Keratinocyte (primary cell): ENCODE data around the gene LDAH. TPM values are rescaled to one million over a fixed set of nuclear protein-coding genes. Genes with fewer than 3 reads are reported as not detected.

Experiments used
- DNase-seq: peaks from one replicate; pipeline ENCODE4 v3.0.0-alpha.2; 2011; ENCODE audit warnings: low read depth, missing footprints, low spot score
- FAIRE-seq: peaks from 2 replicates; lab custom pipeline; 2011; peaks lifted over from hg19 to GRCh38; lab: Jason Lieb, UNC
- H2AFZ ChIP-seq: 2 replicates; pipeline ENCODE4 v1.6.0; 2012; ENCODE audit warnings: low read length, control low read depth, inconsistent platforms; ENCODE audit not compliant: control insufficient read depth
- H3K27ac ChIP-seq: 2 replicates; pipeline ENCODE4 v1.5.1; 2011; ENCODE audit warnings: low read length; ENCODE audit not compliant: control insufficient read depth, insufficient read depth
- H3K27me3 ChIP-seq: 3 replicates; pipeline ENCODE4 v1.6.0; 2011; ENCODE audit warnings: low read length; ENCODE audit not compliant: control insufficient read depth, insufficient read depth; ENCODE audit errors: extremely low read depth
- H3K36me3 ChIP-seq, 2 experiments: 2 replicates in 1 of 2; 3 replicates in 1 of 2; pipeline ENCODE4 v1.5.1; 2011; ENCODE audit warnings: low read length in 2 of 2, mild to moderate bottlenecking in 1 of 2; ENCODE audit not compliant: control insufficient read depth in 2 of 2, insufficient read depth in 2 of 2; ENCODE audit errors: extremely low read depth in 1 of 2
- H3K4me1 ChIP-seq: 3 replicates; pipeline ENCODE4 v1.5.1; 2011; ENCODE audit warnings: low read length; ENCODE audit not compliant: control insufficient read depth, insufficient read depth; ENCODE audit errors: extremely low read depth
- H3K4me2 ChIP-seq: 3 replicates; pipeline ENCODE4 v1.6.0; 2011; ENCODE audit warnings: low read depth, low read length; ENCODE audit not compliant: control insufficient read depth, insufficient read depth; ENCODE audit errors: extremely low read depth
- H3K4me3 ChIP-seq, 3 experiments: fragments of 200-600 bp in 1 of 3; sonication (generic) in 1 of 3; 2 replicates in 2 of 3; 3 replicates in 1 of 3; pipeline ENCODE4 v1.5.1; 2011 to 2016; ENCODE audit warnings: low read length in 3 of 3, mild to moderate bottlenecking in 3 of 3, control low read depth in 2 of 3, inconsistent platforms in 1 of 3, low read depth in 1 of 3, mixed read lengths in 1 of 3, mixed run types in 1 of 3, moderate library complexity in 1 of 3; ENCODE audit not compliant: control insufficient read depth in 2 of 3, insufficient read depth in 2 of 3; ENCODE audit errors: extremely low read depth in 1 of 3
- H3K79me2 ChIP-seq: 2 replicates; pipeline ENCODE4 v1.6.0; 2012; ENCODE audit warnings: low read length; ENCODE audit not compliant: control insufficient read depth, insufficient read depth
- H3K9ac ChIP-seq: 3 replicates; pipeline ENCODE4 v1.6.0; 2011; ENCODE audit warnings: low read length; ENCODE audit not compliant: control insufficient read depth, insufficient read depth; ENCODE audit errors: extremely low read depth
- H3K9me1 ChIP-seq: 3 replicates; pipeline ENCODE4 v1.6.0; 2011; ENCODE audit warnings: low read length; ENCODE audit not compliant: control insufficient read depth, insufficient read depth; ENCODE audit errors: extremely low read depth
- H3K9me3 ChIP-seq: 2 replicates; pipeline ENCODE4 v1.5.1; 2012; ENCODE audit warnings: low read depth, low read length; ENCODE audit not compliant: control insufficient read depth
- H4K20me1 ChIP-seq: 3 replicates; pipeline ENCODE4 v1.6.0; 2011; ENCODE audit warnings: low read length; ENCODE audit not compliant: control insufficient read depth, insufficient read depth; ENCODE audit errors: extremely low read depth
- CTCF ChIP-seq, 3 experiments: IDR thresholded peaks in 1 of 3; conservative IDR thresholded peaks in 1 of 3; optimal IDR thresholded peaks in 1 of 3; 2 replicates in 2 of 3; 3 replicates in 1 of 3; pipeline versions ENCODE3 to v1.5.1; 2011; ENCODE audit warnings: low read length in 3 of 3, mild to moderate bottlenecking in 3 of 3, moderate library complexity in 2 of 3, control low read depth in 1 of 3, inconsistent platforms in 1 of 3; ENCODE audit not compliant: insufficient read depth in 2 of 3; ENCODE audit errors: extremely low read depth in 1 of 3
- EZH2 ChIP-seq: IDR thresholded peaks from one replicate; pipeline ENCODE4 v1.6.1; 2012; ENCODE audit warnings: inconsistent platforms, mild to moderate bottlenecking, low read length, moderate library complexity
- dilution Hi-C: fragments of 300-500 bp; cut with MboI; formaldehyde crosslinking; loops from one replicate; pipeline ENCODE4 v1.7.0; 2020; ENCODE audit warnings: low sequenced_read_pairs; ENCODE audit not compliant: extremely low pct_ligation_motif_present
- polyA plus RNA-seq, 5 experiments: library from polyadenylated mRNA; depleted of rRNA in 3 of 5; stranded (reverse) in 3 of 5; stranded (forward) in 1 of 5; unstranded in 1 of 5; fragments of >200 nt; gene quantifications; 1 replicate in 1 of 5; 2 replicates in 3 of 5; 3 replicates in 1 of 5; pipeline versions ENCODE4 v1.2.1 to v1.2.3, GENCODE V29; 2011 to 2012; ENCODE audit warnings: missing spikeins in 2 of 5, low read depth in 1 of 5, low replicate concordance in 1 of 5

The LDAH gene
- polyA plus RNA-seq, 1 donor (not counting 4 experiments of a cell fraction or from before 2014, with no cell fraction given): 22.7 TPM

GRCh38 chr2:20654535-20654813, 168.4 kb downstream of the LDAH start:
- peaks cover 14% of the 10 kb centered on the region for H3K4me1 ChIP-seq
- H3K27me3 ChIP-seq: peaks cover 4% of the 10 kb centered on the region
- TF ChIP-seq CTCF (optimal IDR thresholded peaks at IDR 0.05 in 1 of 3, IDR thresholded peaks at IDR 0.05 in 1 of 3, conservative IDR thresholded peaks at IDR 0.05 in 1 of 3; ENCODE audit: extremely low read depth in 1 of 3, insufficient read depth in 2 of 3, low read length in 3 of 3): no peak
- no peak for TF ChIP-seq EZH2
- H3K9me1 ChIP-seq: no peaks in the 10 kb centered on the region
- no peaks in the 10 kb centered on the region for H4K20me1 ChIP-seq
- no peak overlapping the region for H3K4me3 ChIP-seq
- no peak overlapping the region for H2AFZ ChIP-seq
- no peaks in the 10 kb centered on the region for H3K9me3 ChIP-seq
- no peak overlapping the region for H3K9ac ChIP-seq
- peaks cover 8% of the 10 kb centered on the region for H3K79me2 ChIP-seq
- H3K36me3 ChIP-seq: no peaks in the 10 kb centered on the region
- DNase-seq (no peak), FAIRE-seq (no peak)
- no peak overlapping the region for H3K27ac ChIP-seq
- H3K4me2 ChIP-seq: no peak overlapping the region
- dilution Hi-C loops: no loop called here

GRCh38 chr2:20653695-20654534, 169.0 kb downstream of the LDAH start:
- Histone ChIP-seq H3K9me1 (no peaks in the 10 kb centered on the region), H4K20me1 (no peaks in the 10 kb centered on the region), H3K4me3 (no peak overlapping the region), H3K27ac (no peak overlapping the region), H3K9ac (no peak overlapping the region), H3K4me2 (no peak overlapping the region), H3K79me2 (peaks cover 13% of the 10 kb centered on the region), H3K4me1 (peaks cover 16% of the 10 kb centered on the region), H3K36me3 (no peaks in the 10 kb centered on the region), H3K27me3 (peaks cover 4% of the 10 kb centered on the region), H2AFZ (no peak overlapping the region), H3K9me3 (no peaks in the 10 kb centered on the region)
- FAIRE-seq (no peak), DNase-seq (no peak)
- dilution Hi-C loops: no loop called here
- peak in 2 of 3 experiments; percentile 4 to 5 for TF ChIP-seq CTCF (optimal IDR thresholded peaks at IDR 0.05 in 1 of 3, IDR thresholded peaks at IDR 0.05 in 1 of 3, conservative IDR thresholded peaks at IDR 0.05 in 1 of 3; ENCODE audit: extremely low read depth in 1 of 3, insufficient read depth in 2 of 3, low read length in 3 of 3)
- TF ChIP-seq EZH2: no peak
